GM19438 (cell line): ENCODE data around the gene COASY.

Source experiments
- ATAC-seq: cut with Tn5 transposase; IDR thresholded peaks from one replicate; pipeline ENCODE4 v1.9.1; 2021; ENCODE audit warnings: low read depth; ENCODE audit not compliant: unreplicated experiment

Gene COASY

GRCh38 chr17:42571435-42572225 is 9.7 kb downstream of the COASY start:
- ATAC-seq = no peak

GRCh38 chr17:42573095-42573494 is 11.1 kb downstream of the COASY start:
- no peak for ATAC-seq

- ATAC-seq = no peak
These were observed 12.5 kb downstream of the COASY start for GRCh38 chr17:42574463-42574862.

DNA sequence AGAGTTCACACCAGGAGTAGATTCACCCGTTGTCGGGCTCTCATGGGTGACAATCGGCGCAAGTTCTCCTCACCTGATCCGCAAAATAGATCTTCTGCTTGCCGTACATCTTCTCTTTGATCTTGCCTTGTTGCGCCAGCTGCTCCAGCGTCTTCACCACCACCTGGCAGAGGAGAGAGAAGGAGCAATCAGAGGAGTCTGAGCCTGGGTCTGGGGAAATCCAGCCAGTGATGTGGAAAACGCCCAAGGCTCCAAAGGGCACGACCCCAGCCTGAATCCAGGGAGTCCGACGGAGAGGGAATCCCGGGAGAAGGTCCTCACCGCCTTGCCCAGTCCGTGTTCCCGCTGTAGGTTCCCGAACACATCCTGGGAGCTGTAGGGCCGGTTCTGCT is 15.2 kb downstream of the COASY start:
- no peak for ATAC-seq

- ATAC-seq = peak; percentile 65
These were observed 15.8 kb downstream of the COASY start, which contains the start of gene PSMC3IP for GRCh38 chr17:42577532-42578281. TSS of gene PSMC3IP (minus strand) at chr17:42577729. CDS start at chr17:42577686, 43 bp downstream.

GRCh38 chr17:42578282-42578869 is 16.4 kb downstream of the COASY start:
- no peak for ATAC-seq

DNA sequence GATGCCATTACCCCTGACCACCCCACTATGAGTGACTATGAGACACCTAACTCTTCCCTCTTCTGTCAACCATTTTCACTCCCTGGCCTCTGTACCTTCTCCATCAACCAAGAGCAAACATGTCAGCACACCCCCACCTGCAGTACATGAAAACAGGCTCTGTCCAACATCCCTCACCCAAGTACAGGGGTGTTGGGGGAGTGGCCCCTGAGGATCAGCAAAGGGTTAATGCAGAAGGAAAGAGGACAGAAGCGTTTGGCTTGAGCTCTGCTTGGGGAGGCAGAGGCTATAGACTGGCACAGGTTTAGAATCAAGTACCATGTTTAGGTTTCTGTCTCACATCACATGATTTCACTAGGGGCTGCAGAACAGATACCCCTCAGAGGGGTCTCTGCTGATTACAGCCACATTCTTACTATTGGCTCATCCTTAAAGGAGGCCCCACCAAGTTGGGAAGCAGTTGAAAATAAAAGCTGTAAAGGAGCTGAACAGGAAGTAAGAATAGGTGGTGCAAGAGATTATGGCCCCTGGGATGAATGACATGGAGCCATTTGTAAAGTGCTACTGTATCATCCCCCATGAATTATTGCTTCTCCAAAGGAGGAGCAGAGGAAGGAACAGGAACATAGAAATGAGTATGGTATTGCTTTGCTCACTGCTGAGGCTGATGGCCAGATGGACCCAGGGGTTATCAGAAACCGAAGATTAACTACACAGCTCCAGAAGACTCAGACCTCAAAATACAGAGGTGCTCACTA is 18.0 kb downstream of the COASY start:
- no peak for ATAC-seq

- ATAC-seq = no peak
These were observed 19.9 kb downstream of the COASY start for GRCh38 chr17:42581744-42582270.

GRCh38 chr17:42584880-42585279 is 22.9 kb downstream of the COASY start:
- no peak for ATAC-seq

DNA sequence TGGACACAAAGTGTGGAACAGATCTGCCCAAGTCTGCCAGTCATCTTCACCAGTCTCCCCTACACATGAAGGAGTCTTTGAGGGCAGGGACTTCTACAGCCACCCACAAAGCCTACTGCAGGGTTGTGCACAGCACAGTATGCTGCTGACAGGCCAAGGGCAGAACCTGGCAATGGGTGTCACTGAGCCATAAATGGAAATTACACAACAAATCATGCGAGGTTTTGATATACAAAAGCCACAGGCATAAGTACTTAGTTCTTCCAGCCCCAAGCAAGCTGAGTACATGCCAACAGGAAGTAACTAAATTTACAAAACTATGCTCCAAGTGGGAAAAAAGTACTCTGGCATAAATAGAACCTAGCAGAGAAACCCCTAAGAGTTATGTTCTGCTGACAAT is 23.4 kb downstream of the COASY start:
- ATAC-seq = no peak

DNA sequence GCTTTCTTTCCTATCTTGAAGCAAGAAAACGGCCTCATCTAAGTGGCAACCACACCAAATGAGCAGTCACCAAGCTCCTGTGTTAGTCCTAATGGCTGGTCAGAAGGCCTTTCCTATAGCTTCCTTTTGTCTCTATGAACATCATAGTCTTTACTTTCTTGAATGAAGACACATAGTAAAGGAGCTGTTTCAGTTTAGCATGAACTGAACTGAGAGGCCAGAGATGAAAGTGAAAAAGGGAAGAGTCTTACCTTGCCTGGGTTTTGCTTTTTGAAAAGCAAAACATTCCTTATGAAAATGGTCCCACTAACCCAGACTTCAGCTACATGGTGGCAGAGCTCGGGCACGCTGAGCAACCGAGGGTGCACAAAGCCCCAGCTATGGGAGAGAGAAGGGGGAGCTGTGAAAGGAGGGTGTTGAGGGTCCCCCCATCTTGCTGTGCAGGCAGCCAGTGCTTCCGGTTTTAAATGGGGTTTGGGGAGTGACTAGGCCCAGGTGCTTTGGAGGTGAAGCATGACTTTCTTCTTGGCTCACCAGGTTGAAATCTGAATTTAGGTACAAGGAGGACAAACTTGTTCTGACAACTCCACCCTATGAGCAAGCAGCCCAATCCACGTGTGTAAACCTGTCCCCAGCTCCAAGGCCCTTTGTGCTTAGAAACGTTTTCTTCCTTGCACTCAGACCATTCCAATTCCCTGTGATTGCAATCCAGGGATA is 24.7 kb downstream of the COASY start:
- ATAC-seq = no peak

GRCh38 chr17:42590886-42591285 is 28.9 kb downstream of the COASY start:
- no peak for ATAC-seq

GRCh38 chr17:42591411-42591810 is 29.5 kb downstream of the COASY start:
- ATAC-seq = no peak

DNA sequence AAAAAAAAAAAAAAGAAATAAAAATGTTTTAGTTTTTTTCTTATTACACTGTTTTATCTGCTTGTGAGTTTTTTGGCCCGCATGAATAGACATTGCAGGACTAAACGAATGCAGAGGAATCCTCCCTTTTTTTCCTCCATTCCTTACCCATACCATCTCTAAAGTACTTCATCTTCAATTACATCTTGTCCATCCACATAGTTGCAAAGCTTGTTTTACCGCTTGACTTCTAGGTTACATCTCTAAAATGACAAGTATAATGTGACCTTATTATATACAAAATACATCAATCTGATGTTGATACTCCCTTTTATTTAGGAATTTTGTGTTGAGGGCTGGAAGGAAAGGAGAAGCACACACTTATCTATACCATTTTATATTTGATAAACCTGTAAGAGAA is 34.4 kb downstream of the COASY start:
- ATAC-seq = no peak

- ATAC-seq = no peak
These were observed 37.0 kb downstream of the COASY start for GRCh38 chr17:42598905-42599304.

DNA sequence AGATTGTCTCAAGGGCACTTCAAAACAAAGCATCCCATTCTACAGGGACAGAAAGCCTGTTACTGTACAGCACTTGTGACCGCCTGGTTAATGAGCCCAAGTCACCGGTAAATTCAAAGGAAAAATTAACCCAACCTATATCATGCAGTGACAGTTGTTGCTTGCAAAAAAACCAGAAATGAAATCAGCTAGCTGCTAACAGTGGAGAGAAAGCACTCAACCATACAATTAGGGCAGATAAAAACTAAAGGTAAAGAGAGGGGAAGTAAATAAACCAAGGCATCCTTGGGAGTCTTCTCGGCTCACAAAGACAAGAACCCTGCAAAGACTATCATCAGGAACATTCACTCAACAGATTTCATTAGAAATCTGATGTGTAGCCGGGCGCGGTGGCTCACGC is 41.4 kb downstream of the COASY start:
- no peak for ATAC-seq

GRCh38 chr17:42607769-42608168 is 45.8 kb downstream of the COASY start:
- no peak for ATAC-seq

DNA sequence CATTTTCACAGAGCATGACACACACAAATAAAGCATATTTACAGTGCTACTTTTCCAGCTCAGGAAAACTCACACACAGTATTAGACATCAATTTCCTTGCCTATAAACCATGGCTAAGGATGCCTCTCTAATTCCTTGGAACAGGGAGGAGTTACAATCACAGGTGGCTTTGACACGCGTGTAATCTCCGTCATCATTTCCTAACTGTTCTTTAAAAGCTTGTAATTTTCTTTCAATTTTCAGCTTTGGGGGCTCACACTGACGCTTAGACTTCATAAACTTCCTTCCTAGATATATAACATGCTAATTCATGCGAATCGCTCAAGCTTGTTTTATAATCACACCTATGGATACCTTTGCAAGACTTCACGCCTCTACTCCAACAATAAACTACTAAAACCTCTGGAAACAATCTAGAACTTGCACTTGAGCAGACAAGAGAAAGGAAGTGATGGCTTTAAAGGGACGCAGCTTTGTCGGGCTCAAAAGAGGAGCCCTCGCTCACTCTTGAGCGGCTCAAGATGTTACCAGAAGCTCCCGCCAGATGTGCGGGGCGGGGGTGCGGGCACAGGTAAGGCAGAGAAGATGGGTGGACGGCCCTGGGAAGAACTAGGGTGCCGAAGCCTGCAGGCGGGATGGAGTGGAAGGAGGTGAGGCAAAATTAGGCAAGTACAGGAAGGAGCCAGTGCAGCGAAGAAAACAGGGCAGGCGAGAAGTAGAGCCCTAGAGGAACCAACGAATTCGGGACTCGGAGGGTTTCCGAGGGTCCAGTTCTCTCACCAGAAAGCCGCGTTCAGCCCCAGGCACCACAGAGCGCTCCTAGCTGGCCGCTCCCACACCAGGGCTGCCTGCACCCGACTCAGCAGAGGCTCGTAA is 46.6 kb downstream of the COASY start:
- ATAC-seq = peak; percentile 23
